WTC11 (cell line): ENCODE results near the gene TMEM258. TPM values are rescaled to one million over a fixed set of nuclear protein-coding genes. Genes with fewer than 3 reads are reported as not detected.

Experiments
- AFF4 ChIP-seq: sonication (generic); formaldehyde crosslinking; IDR thresholded peaks from 2 replicates; pipeline ENCODE4 v1.8.1; 2023; ENCODE audit warnings: mild to moderate bottlenecking, missing genetic modification reagents, borderline replicate concordance
- ATF1 ChIP-seq: sonication (generic); formaldehyde crosslinking; IDR thresholded peaks from 2 replicates; pipeline ENCODE4 v1.8.1; 2023; ENCODE audit warnings: mild to moderate bottlenecking, moderate library complexity, missing genetic modification reagents
- ATF6 ChIP-seq: sonication (generic); formaldehyde crosslinking; IDR thresholded peaks from 2 replicates; pipeline ENCODE4 v1.8.1; 2023; ENCODE audit warnings: mild to moderate bottlenecking, missing genetic modification reagents
- E2F1 ChIP-seq: sonication (generic); formaldehyde crosslinking; IDR thresholded peaks from 2 replicates; pipeline ENCODE4 v1.8.0; 2022; ENCODE audit warnings: mild to moderate bottlenecking, missing genetic modification reagents
- ETV6 ChIP-seq: sonication (generic); formaldehyde crosslinking; IDR thresholded peaks from 2 replicates; pipeline ENCODE4 v1.8.1; 2022; ENCODE audit warnings: mild to moderate bottlenecking, missing genetic modification reagents
- GRHL2 ChIP-seq: fragments of 250-450 bp; sonication (Bioruptor Pico); IDR thresholded peaks from 2 replicates; pipeline ENCODE4 v1.8.0; 2022; ENCODE audit warnings: mild to moderate bottlenecking, moderate library complexity; ENCODE audit not compliant: insufficient replicate concordance, severe bottlenecking
- MLX ChIP-seq: sonication (generic); formaldehyde crosslinking; IDR thresholded peaks from 2 replicates; pipeline ENCODE4 v1.8.1; 2023; ENCODE audit warnings: mild to moderate bottlenecking, missing genetic modification reagents, moderate library complexity
- TCF7 ChIP-seq: sonication (generic); formaldehyde crosslinking; IDR thresholded peaks from 2 replicates; pipeline ENCODE4 v1.8.0; 2022; ENCODE audit warnings: mild to moderate bottlenecking, low read depth, missing genetic modification reagents, moderate library complexity
- TEAD1 ChIP-seq: sonication (generic); formaldehyde crosslinking; IDR thresholded peaks from 2 replicates; pipeline ENCODE4 v1.8.0; 2022; ENCODE audit warnings: mild to moderate bottlenecking, missing genetic modification reagents
- ZBTB43 ChIP-seq: sonication (generic); formaldehyde crosslinking; IDR thresholded peaks from 2 replicates; pipeline ENCODE4 v1.8.1; 2023; ENCODE audit warnings: mild to moderate bottlenecking, missing genetic modification reagents
- ZNF219 ChIP-seq: sonication (generic); formaldehyde crosslinking; IDR thresholded peaks from 2 replicates; pipeline ENCODE4 v1.8.0; 2023; ENCODE audit warnings: missing genetic modification reagents, mild to moderate bottlenecking, borderline replicate concordance
- ZNF532 ChIP-seq: fragments of 250-450 bp; sonication (Bioruptor Pico); IDR thresholded peaks from 2 replicates; pipeline ENCODE4 v1.9.0; 2021; ENCODE audit warnings: mild to moderate bottlenecking, borderline replicate concordance
- total RNA-seq: library from RNA; stranded (reverse); gene quantifications from 3 replicates; pipeline ENCODE4 v1.2.3, GENCODE V29; 2021
- TF ChIP-seq, protein P1 (sequence below): sonication (generic); formaldehyde crosslinking; IDR thresholded peaks from 2 replicates; pipeline ENCODE4 v1.8.1; 2022; ENCODE audit warnings: missing genetic modification reagents, borderline replicate concordance
- TF ChIP-seq, protein P2 (sequence below): sonication (generic); formaldehyde crosslinking; IDR thresholded peaks from 2 replicates; pipeline ENCODE4 v1.8.1; 2023; ENCODE audit warnings: mild to moderate bottlenecking, missing genetic modification reagents, moderate library complexity
- TF ChIP-seq, protein P3 (sequence below): fragments of 250-450 bp; sonication (Bioruptor Pico); IDR thresholded peaks from 2 replicates; pipeline ENCODE4 v2.1.2; 2022; ENCODE audit warnings: mild to moderate bottlenecking, moderate library complexity
- TF ChIP-seq, protein P4 (sequence below): fragments of 200-600 bp; IDR thresholded peaks from 2 replicates; pipeline ENCODE4 v1.8.0; 2022; ENCODE audit warnings: antibody characterized with exemption

The TMEM258 gene
- total RNA-seq, 1 experiment from 2014 or later, result 175 TPM

GRCh38 chr11:61816736-61817455, 24.5 kb upstream of the TMEM258 start, which contains the start of gene FADS1 (continued):
- TF ChIP-seq, protein P1, sequence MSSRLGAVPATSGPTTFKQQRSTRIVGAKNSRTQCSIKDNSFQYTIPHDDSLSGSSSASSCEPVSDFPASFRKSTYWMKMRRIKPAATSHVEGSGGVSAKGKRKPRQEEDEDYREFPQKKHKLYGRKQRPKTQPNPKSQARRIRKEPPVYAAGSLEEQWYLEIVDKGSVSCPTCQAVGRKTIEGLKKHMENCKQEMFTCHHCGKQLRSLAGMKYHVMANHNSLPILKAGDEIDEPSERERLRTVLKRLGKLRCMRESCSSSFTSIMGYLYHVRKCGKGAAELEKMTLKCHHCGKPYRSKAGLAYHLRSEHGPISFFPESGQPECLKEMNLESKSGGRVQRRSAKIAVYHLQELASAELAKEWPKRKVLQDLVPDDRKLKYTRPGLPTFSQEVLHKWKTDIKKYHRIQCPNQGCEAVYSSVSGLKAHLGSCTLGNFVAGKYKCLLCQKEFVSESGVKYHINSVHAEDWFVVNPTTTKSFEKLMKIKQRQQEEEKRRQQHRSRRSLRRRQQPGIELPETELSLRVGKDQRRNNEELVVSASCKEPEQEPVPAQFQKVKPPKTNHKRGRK, result no peak
- no peak for TF ChIP-seq ATF1 (CRISPR knock-in tag)
- 0 out of 2 replicates have a peak, but pooled peaks have one; percentile 8 for TF ChIP-seq TEAD1 (CRISPR knock-in tag)
- no peak for TF ChIP-seq ATF6 (CRISPR knock-in tag)
- TF ChIP-seq ETV6 (CRISPR knock-in tag), result peak; percentile 81
- TF ChIP-seq MLX (CRISPR knock-in tag), result no peak
- TF ChIP-seq, protein P2, sequence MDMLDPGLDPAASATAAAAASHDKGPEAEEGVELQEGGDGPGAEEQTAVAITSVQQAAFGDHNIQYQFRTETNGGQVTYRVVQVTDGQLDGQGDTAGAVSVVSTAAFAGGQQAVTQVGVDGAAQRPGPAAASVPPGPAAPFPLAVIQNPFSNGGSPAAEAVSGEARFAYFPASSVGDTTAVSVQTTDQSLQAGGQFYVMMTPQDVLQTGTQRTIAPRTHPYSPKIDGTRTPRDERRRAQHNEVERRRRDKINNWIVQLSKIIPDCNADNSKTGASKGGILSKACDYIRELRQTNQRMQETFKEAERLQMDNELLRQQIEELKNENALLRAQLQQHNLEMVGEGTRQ (CRISPR knock-in tag), result no peak
- TF ChIP-seq ZNF532 (CRISPR knock-in tag), result no peak
- TF ChIP-seq GRHL2 (CRISPR knock-in tag), result no peak
- TF ChIP-seq ZBTB43, result 0 out of 2 replicates have a peak, but pooled peaks have one; percentile 74
- TF ChIP-seq ZNF219 (CRISPR knock-in tag), result peak; percentile 46; the same call in 1 of the 2 replicates
- 0 out of 2 replicates have a peak, but pooled peaks have one; percentile 52 for TF ChIP-seq AFF4
- TF ChIP-seq, protein P3, sequence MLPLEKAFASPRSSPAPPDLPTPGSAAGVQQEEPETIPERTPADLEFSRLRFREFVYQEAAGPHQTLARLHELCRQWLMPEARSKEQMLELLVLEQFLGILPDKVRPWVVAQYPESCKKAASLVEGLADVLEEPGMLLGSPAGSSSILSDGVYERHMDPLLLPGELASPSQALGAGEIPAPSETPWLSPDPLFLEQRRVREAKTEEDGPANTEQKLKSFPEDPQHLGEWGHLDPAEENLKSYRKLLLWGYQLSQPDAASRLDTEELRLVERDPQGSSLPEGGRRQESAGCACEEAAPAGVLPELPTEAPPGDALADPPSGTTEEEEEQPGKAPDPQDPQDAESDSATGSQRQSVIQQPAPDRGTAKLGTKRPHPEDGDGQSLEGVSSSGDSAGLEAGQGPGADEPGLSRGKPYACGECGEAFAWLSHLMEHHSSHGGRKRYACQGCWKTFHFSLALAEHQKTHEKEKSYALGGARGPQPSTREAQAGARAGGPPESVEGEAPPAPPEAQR (CRISPR knock-in tag), result no peak
- TF ChIP-seq TCF7 (CRISPR knock-in tag), result no peak
- no peak for TF ChIP-seq E2F1 (CRISPR knock-in tag)
- TF ChIP-seq, protein P4, sequence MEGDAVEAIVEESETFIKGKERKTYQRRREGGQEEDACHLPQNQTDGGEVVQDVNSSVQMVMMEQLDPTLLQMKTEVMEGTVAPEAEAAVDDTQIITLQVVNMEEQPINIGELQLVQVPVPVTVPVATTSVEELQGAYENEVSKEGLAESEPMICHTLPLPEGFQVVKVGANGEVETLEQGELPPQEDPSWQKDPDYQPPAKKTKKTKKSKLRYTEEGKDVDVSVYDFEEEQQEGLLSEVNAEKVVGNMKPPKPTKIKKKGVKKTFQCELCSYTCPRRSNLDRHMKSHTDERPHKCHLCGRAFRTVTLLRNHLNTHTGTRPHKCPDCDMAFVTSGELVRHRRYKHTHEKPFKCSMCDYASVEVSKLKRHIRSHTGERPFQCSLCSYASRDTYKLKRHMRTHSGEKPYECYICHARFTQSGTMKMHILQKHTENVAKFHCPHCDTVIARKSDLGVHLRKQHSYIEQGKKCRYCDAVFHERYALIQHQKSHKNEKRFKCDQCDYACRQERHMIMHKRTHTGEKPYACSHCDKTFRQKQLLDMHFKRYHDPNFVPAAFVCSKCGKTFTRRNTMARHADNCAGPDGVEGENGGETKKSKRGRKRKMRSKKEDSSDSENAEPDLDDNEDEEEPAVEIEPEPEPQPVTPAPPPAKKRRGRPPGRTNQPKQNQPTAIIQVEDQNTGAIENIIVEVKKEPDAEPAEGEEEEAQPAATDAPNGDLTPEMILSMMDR, result no peak
